Activated naive CD4-positive, alpha-beta T cell treated with anti-CD3 and anti-CD28 coated beads for 36 hours (primary cell): ENCODE data around the gene AHRR. TPM values are rescaled to one million over a fixed set of nuclear protein-coding genes. Genes with fewer than 3 reads are reported as not detected.
"Not testable (repeated sequence)": the region's sequence is repeated elsewhere in the genome, so short reads cannot be mapped to it uniquely, and the experiment has no call there.

Experiments
- CTCF ChIA-PET: fragments of 350-600 bp; sonication (Branson Sonifier 250); formaldehyde crosslinking; loops from one replicate; lab custom pipeline; 2021; ENCODE audit warnings: antibody characterized with exemption; lab: Charles Lee
- DNase-seq: peaks from one replicate; pipeline ENCODE4 v3.0.0-alpha.2; 2020
- H3K27ac Mint-ChIP-seq: one replicate; pipeline ENCODE4 v1.8.0; 2021; ENCODE audit warnings: mild to moderate bottlenecking, mixed read lengths
- H3K27me3 Mint-ChIP-seq: one replicate; pipeline ENCODE4 v1.8.0; 2021; ENCODE audit warnings: low read depth, mixed read lengths
- H3K36me3 Mint-ChIP-seq: one replicate; pipeline ENCODE4 v1.8.0; 2021; ENCODE audit warnings: low read depth, mixed read lengths
- H3K4me1 Mint-ChIP-seq: one replicate; pipeline ENCODE4 v1.8.0; 2021; ENCODE audit warnings: low read depth, mixed read lengths
- H3K4me3 Mint-ChIP-seq: one replicate; pipeline ENCODE4 v1.8.0; 2021; ENCODE audit warnings: mild to moderate bottlenecking, moderate library complexity, mixed read lengths
- H3K9me3 Mint-ChIP-seq: one replicate; pipeline ENCODE4 v1.8.0; 2021; ENCODE audit warnings: mixed read lengths
- intact Hi-C: fragments of 100-400 bp; cut with micrococcal nuclease; formaldehyde crosslinking; loops from one replicate; pipeline ENCODE4 v1.15.1; 2023
- total RNA-seq, 2 experiments: library from RNA; stranded (reverse); gene quantifications; one replicate each; pipeline ENCODE4 v1.2.3, GENCODE V29; 2021

The AHRR gene
- total RNA-seq, 2 experiments from 2014 or later: 4.1 to 5.5 TPM

DNA sequence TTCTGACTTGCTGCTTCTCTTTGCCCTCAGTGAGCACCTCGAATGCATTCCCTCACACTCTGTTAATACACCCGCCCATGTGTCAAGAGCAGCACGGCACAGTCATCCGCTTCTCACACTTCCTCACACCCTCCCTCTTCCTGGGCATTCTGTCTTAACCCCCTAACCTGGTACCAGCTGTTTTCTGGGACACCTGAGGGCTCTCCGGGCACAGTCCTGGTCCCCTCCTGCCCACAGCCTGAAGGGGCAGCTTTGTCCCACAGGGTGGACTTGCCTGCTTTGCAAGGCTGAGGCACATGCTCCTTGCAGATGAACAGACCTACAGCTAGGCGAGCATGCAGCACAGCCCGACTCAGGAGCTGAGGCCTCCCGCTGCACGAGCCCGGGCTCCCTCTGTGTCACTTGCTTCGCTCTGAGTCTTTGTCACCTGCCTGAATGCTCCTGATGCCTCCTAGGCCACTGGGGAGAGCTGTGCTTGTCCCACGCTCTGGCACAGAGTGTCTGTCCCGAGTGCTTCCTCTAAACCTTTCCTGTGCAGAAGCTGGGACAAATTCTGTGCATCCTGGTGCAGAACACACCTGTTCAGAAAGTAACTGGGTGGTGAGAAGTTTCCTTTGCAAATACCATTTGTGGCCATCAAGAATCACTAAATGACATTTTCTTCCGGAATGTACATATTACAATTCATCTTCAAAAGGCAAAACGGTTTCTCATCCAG, 47.8 kb downstream of the AHRR start:
- Mint-ChIP-seq H3K4me1 (peaks cover 33% of the 10 kb centered on the region), H3K36me3 (no peaks in the 10 kb centered on the region)

DNA sequence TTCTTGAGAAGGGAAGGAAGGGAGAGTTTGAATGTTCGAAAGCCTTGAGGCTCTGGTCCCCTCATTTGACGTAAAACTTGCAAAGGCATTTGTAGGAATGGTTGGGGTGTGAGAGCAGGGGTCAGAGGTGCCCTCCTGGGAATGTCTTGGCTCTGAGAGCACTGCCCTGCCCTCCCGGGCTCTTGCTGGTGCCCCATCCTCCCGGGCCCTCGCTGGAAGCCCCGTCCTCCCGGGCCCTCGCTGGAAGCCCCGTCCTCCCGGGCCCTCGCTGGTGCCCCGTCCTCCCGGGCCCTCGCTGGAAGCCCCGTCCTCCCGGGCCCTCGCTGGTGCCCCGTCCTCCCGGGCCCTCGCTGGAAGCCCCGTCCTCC, 48.3 kb downstream of the AHRR start:
- H3K4me3 Mint-ChIP-seq, H3K27ac Mint-ChIP-seq, CTCF ChIA-PET, intact Hi-C loops, H3K9me3 Mint-ChIP-seq, H3K36me3 Mint-ChIP-seq: not testable (repeated sequence)
- DNase-seq: peak; percentile 3
- H3K27me3 Mint-ChIP-seq: peaks cover 10% of the 10 kb centered on the region
- peaks cover 36% of the 10 kb centered on the region for H3K4me1 Mint-ChIP-seq

More for the DNA sequence above, 47.8 kb downstream of the AHRR start:
- Mint-ChIP-seq H3K27ac (no peak overlapping the region), H3K9me3 (peaks cover 2% of the 10 kb centered on the region), H3K27me3 (peaks cover 10% of the 10 kb centered on the region), H3K4me3 (no peak overlapping the region)
- CTCF ChIA-PET: no interaction called here
- peak; percentile 2 for DNase-seq
- intact Hi-C loops: no loop called here

DNA sequence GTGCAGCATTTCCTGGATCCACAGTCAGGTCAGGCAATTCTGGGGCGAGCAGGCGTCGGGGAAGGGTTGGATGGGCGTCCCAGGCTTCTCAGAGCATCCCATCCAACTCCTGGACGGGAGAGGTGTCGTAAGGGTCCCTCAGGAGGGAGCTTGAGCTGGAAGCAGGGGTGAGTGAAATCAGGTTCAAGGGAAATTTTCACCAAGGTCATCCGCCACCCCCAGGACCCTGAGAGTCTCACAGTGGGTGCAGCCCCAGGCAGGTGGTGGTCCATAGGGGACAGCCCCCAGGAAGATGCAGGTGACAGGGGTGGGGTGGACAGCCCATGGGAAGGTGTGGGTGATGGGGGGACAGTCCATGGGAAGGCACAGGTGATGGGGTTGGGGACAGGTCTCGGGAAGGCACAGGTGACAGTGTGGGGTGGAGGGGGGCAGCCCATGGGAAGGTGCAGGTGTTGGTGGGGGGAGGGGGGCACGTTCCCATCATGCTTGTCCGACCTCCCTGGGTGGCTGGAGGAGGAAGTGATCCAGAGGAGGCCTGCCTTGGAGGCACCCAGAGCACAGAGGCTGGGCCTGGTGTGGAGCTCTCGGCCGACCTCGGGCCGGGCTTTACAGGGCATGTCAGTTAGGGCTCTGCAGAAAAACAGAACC, 48.9 kb downstream of the AHRR start:
- Mint-ChIP-seq H3K9me3 (no peaks in the 10 kb centered on the region), H3K36me3 (no peaks in the 10 kb centered on the region), H3K27ac (no peak overlapping the region), H3K27me3 (peaks cover 12% of the 10 kb centered on the region), H3K4me3 (no peak overlapping the region), H3K4me1 (peaks cover 37% of the 10 kb centered on the region)
- no peak for DNase-seq
- intact Hi-C loops: no loop called here
- CTCF ChIA-PET: interaction anchor here (0.5 kb wide), 1 partner anchor 49 kb away, joined by 3 read pairs; no protein-coding TSS in a partner anchor

DNA sequence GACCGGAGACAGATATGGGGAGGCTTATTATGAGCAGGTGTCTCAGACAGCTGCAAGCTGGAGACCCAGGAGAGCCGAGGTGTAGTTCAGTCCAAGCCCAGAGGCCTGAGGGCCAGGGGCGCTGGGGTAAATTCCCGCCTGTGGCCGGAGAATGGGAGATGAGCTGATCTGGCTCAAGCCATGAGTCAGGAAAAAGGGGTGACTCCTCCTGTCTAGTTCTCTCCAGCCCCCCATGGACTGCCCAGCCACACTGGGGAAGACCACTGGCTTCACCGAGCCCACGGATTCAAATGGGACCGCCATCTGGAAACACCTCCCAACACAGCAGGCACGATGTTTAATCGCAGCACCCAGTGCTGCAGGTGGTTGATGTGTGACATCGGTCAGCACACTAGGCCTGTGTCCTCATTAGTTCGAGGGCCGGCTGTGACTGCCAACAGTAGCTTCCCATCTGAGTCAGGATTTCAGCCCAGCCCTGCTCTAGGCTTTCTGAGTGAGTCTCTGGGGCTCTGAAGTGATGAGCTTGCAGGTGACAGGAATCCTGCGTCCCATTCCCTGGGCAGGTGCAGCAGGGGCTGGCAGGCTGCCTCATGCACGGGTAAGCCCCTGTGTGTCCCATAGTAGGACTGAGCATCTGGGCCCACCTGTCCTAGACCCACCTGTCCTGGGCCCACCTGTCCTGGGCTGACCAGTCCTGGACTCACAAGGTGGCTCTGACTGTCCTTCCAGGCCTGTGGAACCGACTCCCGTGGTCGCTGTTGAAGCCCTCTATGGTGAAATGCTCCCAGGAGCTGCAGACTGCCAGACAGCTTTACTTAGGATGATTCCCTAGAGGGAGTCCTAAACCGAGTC, 49.7 kb downstream of the AHRR start:
- peaks cover 12% of the 10 kb centered on the region for H3K27me3 Mint-ChIP-seq
- no peaks in the 10 kb centered on the region for H3K36me3 Mint-ChIP-seq
- H3K9me3 Mint-ChIP-seq: no peaks in the 10 kb centered on the region
- H3K4me3 Mint-ChIP-seq: no peak overlapping the region
- DNase-seq: no peak
- peaks cover 37% of the 10 kb centered on the region for H3K4me1 Mint-ChIP-seq
- H3K27ac Mint-ChIP-seq: peak overlapping the region; percentile 21
- CTCF ChIA-PET: no interaction called here
- intact Hi-C loops: no loop called here

DNA sequence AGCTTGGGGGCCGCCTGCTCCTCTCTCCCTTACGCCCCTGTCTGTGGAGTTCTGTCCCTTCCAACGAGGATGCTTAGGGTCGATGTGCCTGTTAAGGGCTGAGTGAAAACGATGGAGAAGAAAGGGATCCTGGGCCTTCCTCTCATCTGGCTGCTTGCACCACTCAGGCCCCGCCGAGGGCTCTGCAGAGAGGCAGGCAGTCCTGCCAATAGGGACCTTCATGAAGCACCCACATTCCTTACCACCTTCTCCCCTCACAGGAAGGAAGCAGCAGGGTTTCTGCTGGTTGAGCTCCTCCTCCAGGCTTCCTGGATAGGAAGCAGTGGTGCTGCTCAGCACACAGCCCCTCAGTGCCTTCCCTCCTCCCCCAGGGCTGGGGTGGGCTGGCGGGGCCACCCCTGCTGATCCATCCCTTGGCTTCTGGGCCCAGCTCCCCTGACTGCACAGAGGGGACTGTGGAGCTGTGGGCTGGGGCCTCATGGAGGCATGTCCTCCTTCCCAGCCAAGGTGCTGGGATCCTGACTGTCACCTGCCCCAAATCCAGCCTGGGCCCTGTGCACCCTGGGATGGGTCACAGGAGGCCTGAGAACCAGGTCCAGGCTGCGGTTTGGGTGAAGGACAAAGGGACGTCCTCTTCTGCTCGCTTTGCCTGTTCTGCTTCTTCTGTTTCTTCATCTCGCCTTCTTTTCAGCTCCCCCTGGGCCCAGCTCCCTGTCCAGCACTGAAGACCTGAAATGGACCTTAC, 50.5 kb downstream of the AHRR start:
- peaks cover 12% of the 10 kb centered on the region for H3K27me3 Mint-ChIP-seq
- peaks cover 41% of the 10 kb centered on the region for H3K4me1 Mint-ChIP-seq
- no peaks in the 10 kb centered on the region for H3K9me3 Mint-ChIP-seq
- intact Hi-C loops: no loop called here
- peak overlapping the region; percentile 30 for H3K27ac Mint-ChIP-seq
- CTCF ChIA-PET: no interaction called here
- no peaks in the 10 kb centered on the region for H3K36me3 Mint-ChIP-seq
- peak; percentile 5 for DNase-seq
- no peak overlapping the region for H3K4me3 Mint-ChIP-seq

DNA sequence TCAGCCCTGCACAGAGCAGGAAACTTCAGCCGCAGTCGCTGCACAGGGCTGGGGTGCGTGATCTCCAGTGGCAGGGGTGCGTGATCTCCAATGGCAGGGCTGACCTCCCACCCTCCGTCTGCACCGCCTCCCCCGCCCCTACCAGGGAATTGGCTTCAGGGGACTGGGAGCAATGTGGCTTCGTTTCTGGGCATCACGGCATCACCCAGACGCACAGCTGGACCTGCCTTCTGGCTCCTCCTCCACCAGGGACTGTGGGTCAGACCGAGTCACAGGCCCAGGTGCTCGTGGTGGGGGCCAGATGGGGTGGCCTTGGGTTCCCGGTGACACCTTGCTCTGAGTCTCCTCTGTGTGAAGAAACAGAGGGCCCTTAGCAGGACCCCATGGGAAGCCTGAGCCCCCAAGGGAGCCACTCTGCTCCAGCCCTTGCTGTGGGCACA, 51.1 kb downstream of the AHRR start:
- Mint-ChIP-seq H3K36me3 (no peaks in the 10 kb centered on the region), H3K9me3 (no peaks in the 10 kb centered on the region), H3K4me1 (peaks cover 43% of the 10 kb centered on the region), H3K27me3 (peaks cover 12% of the 10 kb centered on the region), H3K4me3 (no peak overlapping the region), H3K27ac (peak overlapping the region; percentile 63)
- peak; percentile 10 for DNase-seq
- intact Hi-C loops: no loop called here
- CTCF ChIA-PET: no interaction called here

DNA sequence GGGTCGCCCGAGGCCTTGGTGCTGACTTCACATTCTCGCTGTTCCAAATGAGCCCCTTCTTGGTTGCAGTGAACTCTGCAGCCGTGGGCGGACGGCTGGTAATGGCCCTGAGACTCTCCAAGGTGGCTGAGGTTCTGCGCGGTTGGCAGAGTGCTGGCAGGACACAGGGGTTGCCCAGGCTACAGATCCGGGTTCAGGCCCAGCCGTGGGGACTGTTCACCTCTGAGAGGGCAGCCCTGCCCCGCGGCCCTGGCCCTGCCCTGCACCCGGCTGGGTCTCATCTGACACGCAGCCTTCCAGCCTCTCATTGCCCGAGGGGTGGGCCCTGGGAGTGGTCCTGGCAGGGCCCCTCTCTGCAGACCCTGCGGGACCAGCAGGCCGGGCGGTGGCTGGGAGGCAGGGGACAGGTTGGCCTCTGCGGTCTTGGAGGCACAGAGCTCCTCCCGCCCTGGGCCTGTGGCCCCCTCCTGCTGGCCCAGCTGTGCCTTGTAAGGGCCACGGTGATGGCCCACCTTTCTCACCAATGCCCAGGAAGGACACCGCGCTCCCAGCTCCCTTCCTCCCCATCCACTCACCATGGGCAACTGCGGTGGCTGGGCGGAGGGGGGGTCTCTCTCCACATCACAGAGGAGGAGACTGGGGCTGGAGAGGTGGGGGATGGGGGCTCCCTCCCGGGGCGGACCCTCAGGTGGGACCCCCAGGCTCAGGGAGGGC, 51.6 kb downstream of the AHRR start:
- DNase-seq: no peak
- intact Hi-C loops: no loop called here
- Mint-ChIP-seq H3K4me1 (peaks cover 48% of the 10 kb centered on the region), H3K9me3 (no peaks in the 10 kb centered on the region), H3K27ac (peak overlapping the region; percentile 63), H3K4me3 (peak overlapping the region; percentile 24), H3K27me3 (peaks cover 12% of the 10 kb centered on the region), H3K36me3 (no peaks in the 10 kb centered on the region)
- CTCF ChIA-PET: no interaction called here

DNA sequence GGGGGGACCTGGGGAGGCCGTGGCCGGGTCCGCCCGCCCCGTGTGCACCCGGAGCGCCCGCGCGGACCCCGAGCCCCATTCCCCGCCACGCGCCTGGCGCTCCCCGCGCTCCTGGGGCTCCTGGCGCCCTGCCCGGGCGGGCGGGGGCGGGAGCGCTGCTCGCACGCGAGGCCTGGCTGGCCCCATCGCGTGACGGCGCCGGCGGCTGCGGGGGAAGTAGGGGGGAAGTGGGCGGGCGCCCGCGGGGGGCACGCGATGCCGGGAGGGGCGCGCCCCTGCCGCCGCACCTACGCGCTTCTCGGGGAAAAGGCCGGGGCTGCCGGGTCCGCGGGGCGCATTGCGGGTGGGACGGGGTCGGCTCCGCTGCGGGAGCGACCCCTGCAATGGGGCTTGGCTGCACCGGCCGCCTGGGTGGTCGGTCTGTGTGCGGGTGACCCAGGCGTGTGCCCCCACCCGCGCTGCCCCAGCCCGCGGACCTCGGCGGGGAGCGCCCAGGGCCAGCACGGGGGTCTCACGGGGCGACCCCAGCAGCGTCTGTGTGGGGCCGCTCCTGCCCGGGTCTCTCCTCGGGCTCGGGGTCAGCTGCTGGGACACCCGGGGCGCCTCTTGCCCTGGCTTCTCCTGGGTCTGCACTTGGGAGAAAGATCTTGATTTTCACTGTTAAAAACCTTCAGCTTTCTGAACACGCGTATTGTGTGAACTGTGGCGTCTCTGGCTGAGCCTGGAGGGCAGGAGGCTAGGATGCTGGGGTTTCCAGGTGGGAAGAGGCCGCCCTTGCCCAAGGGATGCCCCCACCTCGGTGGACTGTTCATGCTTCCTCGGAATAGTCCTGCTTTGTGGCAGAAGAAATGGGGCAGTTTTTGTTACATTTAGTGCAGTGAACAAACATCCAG, 52.4 kb downstream of the AHRR start:
- peak overlapping the region; percentile 69 for H3K4me3 Mint-ChIP-seq
- no peaks in the 10 kb centered on the region for H3K36me3 Mint-ChIP-seq
- intact Hi-C loops: no loop called here
- H3K27ac Mint-ChIP-seq: peak overlapping the region; percentile 80
- peak; percentile 83 for DNase-seq
- no peaks in the 10 kb centered on the region for H3K9me3 Mint-ChIP-seq
- CTCF ChIA-PET: interaction anchor here (0.6 kb wide), 2 partner anchors 57 to 74 kb away, joined by 3 to 4 read pairs; no protein-coding TSS in a partner anchor
- peaks cover 11% of the 10 kb centered on the region for H3K27me3 Mint-ChIP-seq
- peaks cover 48% of the 10 kb centered on the region for H3K4me1 Mint-ChIP-seq

DNA sequence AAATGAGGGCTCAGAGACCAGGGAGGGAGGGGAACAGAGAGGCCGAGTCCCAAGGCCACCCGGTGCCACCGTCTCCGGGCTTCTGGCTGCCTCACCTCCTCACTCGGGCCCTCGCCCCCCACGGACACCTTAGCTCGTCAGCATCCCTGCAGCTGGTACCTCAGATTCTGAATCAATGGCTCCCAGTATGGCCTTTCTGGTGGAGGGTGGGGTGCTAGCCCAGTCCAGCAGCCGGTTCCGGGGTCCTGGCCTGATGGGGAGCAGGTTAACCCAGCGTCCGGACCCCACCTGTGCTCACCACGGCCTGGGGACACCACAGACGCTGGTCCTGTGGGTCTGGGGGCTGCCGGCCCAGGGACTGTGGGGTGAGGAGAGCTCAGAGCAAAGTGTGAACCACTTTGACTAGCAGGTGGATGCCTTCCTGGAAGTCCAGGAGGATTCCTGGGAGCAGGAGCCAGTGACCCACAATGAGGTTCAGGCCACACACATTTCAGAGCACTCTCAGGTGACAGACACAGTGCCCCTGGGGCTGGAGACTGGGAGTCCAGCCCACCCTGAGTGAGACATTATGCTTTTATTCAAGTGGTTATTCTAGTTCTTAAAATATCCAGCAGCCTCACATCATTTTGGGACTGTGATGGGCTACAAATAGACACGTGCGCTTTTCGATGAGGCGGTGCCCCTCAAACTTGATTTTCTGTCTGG, 53.3 kb downstream of the AHRR start:
- peak overlapping the region; percentile 69 for H3K27ac Mint-ChIP-seq

DNA sequence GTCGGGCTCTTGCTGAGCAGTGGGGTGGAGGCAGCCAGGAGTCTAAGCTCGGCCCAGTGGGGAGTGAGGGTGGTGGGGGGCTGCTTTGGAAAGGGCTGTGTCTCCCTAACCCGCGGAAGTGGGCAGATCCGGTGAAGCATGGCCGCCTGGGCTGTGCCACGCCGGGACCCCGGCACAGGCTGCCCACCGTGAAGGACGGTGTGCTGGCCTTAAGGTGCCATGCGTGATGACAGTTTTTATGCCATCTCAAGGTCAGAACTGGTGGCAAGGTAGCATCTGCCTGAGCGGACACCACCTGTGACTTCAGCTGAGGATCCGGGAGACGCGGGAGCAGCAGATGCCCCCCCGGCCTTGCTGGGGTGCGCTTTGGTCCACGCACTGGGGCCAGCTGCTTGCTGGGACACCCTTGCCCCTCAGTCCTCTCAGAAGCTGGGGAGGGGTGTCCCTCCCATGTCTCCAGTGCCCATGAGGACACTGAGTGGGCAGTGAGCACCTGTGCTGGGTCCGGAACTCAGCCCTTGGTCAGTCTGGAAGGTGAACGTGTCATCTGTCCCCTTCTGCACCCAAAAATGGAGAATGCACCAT, 53.9 kb downstream of the AHRR start:
- Mint-ChIP-seq H3K4me3 (no peak overlapping the region), H3K4me1 (peaks cover 48% of the 10 kb centered on the region), H3K36me3 (no peaks in the 10 kb centered on the region), H3K9me3 (no peaks in the 10 kb centered on the region), H3K27ac (peak overlapping the region; percentile 69), H3K27me3 (peaks cover 5% of the 10 kb centered on the region)
- CTCF ChIA-PET: no interaction called here
- DNase-seq: peak; percentile 5
- intact Hi-C loops: no loop called here

More for the DNA sequence above, 53.3 kb downstream of the AHRR start:
- DNase-seq: peak; percentile 5
- intact Hi-C loops: no loop called here
- no peaks in the 10 kb centered on the region for H3K36me3 Mint-ChIP-seq
- H3K4me3 Mint-ChIP-seq: no peak overlapping the region
- CTCF ChIA-PET: interaction anchor here (0.6 kb wide), 2 partner anchors 58 to 75 kb away, joined by 3 to 4 read pairs; no protein-coding TSS in a partner anchor
- peaks cover 5% of the 10 kb centered on the region for H3K27me3 Mint-ChIP-seq
- H3K9me3 Mint-ChIP-seq: no peaks in the 10 kb centered on the region
- peaks cover 48% of the 10 kb centered on the region for H3K4me1 Mint-ChIP-seq
